Mesenchymal stem cell (in vitro differentiated cells and primary cell): ENCODE data around the gene TMF1.

ENCODE experiments used
- DNase-seq: peaks from one replicate; pipeline ENCODE4 v3.0.0-alpha.2; 2013
- H2AFZ ChIP-seq: one replicate; pipeline ENCODE4 v1.6.1; 2013; ENCODE audit warnings: low read depth, mild to moderate bottlenecking, control low read depth, inconsistent platforms, low read length, moderate library complexity
- H2AK5ac ChIP-seq: 2 replicates; pipeline ENCODE4 v1.6.1; 2013; ENCODE audit warnings: low read length, moderate library complexity, mild to moderate bottlenecking, inconsistent platforms; ENCODE audit not compliant: severe bottlenecking
- H2BK120ac ChIP-seq: one replicate; pipeline ENCODE4 v1.6.1; 2013; ENCODE audit warnings: low read depth, mild to moderate bottlenecking, inconsistent platforms, low read length, moderate library complexity
- H2BK12ac ChIP-seq, 2 experiments: one replicate each; pipeline ENCODE4 v1.6.1; 2013; ENCODE audit warnings: inconsistent platforms in 2 of 2, low read length in 2 of 2, mild to moderate bottlenecking in 2 of 2, moderate library complexity in 2 of 2, control low read depth in 1 of 2
- H2BK15ac ChIP-seq: one replicate; pipeline ENCODE4 v1.6.1; 2013; ENCODE audit warnings: mild to moderate bottlenecking, low read depth, inconsistent platforms; ENCODE audit not compliant: poor library complexity, severe bottlenecking
- H2BK5ac ChIP-seq: 2 replicates; pipeline ENCODE4 v1.6.1; 2013; ENCODE audit warnings: low read depth, mild to moderate bottlenecking, low read length, control low read depth, inconsistent platforms; ENCODE audit not compliant: poor library complexity, severe bottlenecking
- H3K14ac ChIP-seq, 2 experiments: one replicate each; pipeline ENCODE4 v1.6.1; 2013; ENCODE audit warnings: inconsistent platforms in 2 of 2, low read length in 2 of 2, control low read depth in 1 of 2, mild to moderate bottlenecking in 1 of 2, moderate library complexity in 1 of 2
- H3K18ac ChIP-seq, 2 experiments: one replicate each; pipeline ENCODE4 v1.6.1; 2013; ENCODE audit warnings: inconsistent platforms in 2 of 2, low read length in 2 of 2, control low read depth in 1 of 2, low read depth in 1 of 2, mild to moderate bottlenecking in 1 of 2
- H3K23ac ChIP-seq, 2 experiments: one replicate each; pipeline ENCODE4 v1.6.1; 2013; ENCODE audit warnings: inconsistent platforms in 2 of 2, low read length in 2 of 2, mild to moderate bottlenecking in 2 of 2, moderate library complexity in 2 of 2, control low read depth in 1 of 2
- H3K27ac ChIP-seq: 2 replicates; pipeline ENCODE4 v1.5.1; 2013; ENCODE audit warnings: mild to moderate bottlenecking, moderate library complexity, low read length, control low read depth, inconsistent platforms; ENCODE audit not compliant: poor library complexity, severe bottlenecking
- H3K27me3 ChIP-seq, 2 experiments: 2 replicates each; pipeline versions ENCODE4 v1.6.1 to v1.7.0; 2013; ENCODE audit warnings: low read length in 2 of 2, mild to moderate bottlenecking in 2 of 2, moderate library complexity in 2 of 2, control low read depth in 1 of 2, inconsistent platforms in 1 of 2; ENCODE audit not compliant: control insufficient read depth in 1 of 2, insufficient read depth in 1 of 2
- H3K36me3 ChIP-seq, 2 experiments: 2 replicates each; pipeline versions ENCODE4 v1.6.1 to v1.7.0; 2013; ENCODE audit warnings: low read length in 2 of 2, control low read depth in 1 of 2, inconsistent platforms in 1 of 2, low read depth in 1 of 2, mild to moderate bottlenecking in 1 of 2; ENCODE audit not compliant: insufficient read depth in 2 of 2, control insufficient read depth in 1 of 2
- H3K4ac ChIP-seq, 2 experiments: one replicate each; pipeline ENCODE4 v1.6.1; 2013; ENCODE audit warnings: inconsistent platforms in 2 of 2, low read length in 2 of 2, mild to moderate bottlenecking in 2 of 2, moderate library complexity in 2 of 2, control low read depth in 1 of 2, low read depth in 1 of 2
- H3K4me1 ChIP-seq: 2 replicates; pipeline ENCODE4 v1.6.1; 2013; ENCODE audit warnings: low read depth, low read length, control low read depth; ENCODE audit not compliant: control insufficient read depth, insufficient read depth
- H3K4me2 ChIP-seq: 2 replicates; pipeline ENCODE4 v1.6.1; 2013; ENCODE audit warnings: low read length, mild to moderate bottlenecking, inconsistent platforms; ENCODE audit not compliant: poor library complexity, severe bottlenecking
- H3K4me3 ChIP-seq, 2 experiments: 2 replicates each; pipeline versions ENCODE4 v1.5.1 to v1.7.0; 2013; ENCODE audit warnings: low read length in 2 of 2, mild to moderate bottlenecking in 2 of 2, control low read depth in 1 of 2, low read depth in 1 of 2; ENCODE audit not compliant: insufficient read depth in 1 of 2
- H3K79me1 ChIP-seq: replicated peaks from 2 replicates; pipeline ENCODE4 v1.6.1; 2013; ENCODE audit warnings: mild to moderate bottlenecking, control low read depth, low read length, inconsistent platforms; ENCODE audit not compliant: poor library complexity, severe bottlenecking
- H3K9ac ChIP-seq: 2 replicates; pipeline ENCODE4 v1.7.0; 2013; ENCODE audit warnings: mild to moderate bottlenecking, low read length, moderate library complexity
- H3K9me3 ChIP-seq: 2 replicates; pipeline ENCODE4 v1.7.0; 2013; ENCODE audit warnings: mild to moderate bottlenecking, low read length; ENCODE audit not compliant: control insufficient read depth
- H4K8ac ChIP-seq: one replicate; pipeline ENCODE4 v1.6.1; 2013; ENCODE audit warnings: inconsistent platforms, mild to moderate bottlenecking, low read length, moderate library complexity
- H4K91ac ChIP-seq: one replicate; pipeline ENCODE4 v1.6.1; 2013; ENCODE audit warnings: mild to moderate bottlenecking, low read length, inconsistent platforms
- WGBS: methylation state at CpG from one replicate; pipeline ENCODE4 v1.1.7; 2013; ENCODE audit warnings: mixed read lengths; 5-methylcytosine and 5-hydroxymethylcytosine counted together

The TMF1 gene

DNA sequence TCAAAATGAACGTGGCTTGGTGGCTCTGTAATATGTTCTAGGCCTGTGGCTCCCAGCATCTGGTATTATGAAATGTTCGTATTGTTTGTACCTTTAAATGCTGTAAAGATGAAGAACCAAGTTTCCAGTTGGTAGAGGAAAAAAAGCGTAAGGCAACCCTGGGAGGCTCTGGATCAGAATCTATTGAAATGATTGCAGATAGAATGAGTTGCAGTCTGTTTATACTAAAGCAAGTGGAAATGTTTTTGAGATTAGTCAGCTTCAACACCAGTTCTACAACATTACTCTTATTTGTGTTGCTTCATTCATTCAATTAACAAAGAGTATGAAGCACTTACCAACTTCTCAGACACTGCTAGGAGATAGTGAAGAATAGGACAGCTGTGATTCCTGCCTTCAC is 37.9 kb upstream of the TMF1 start:
- Histone ChIP-seq H3K14ac (no peak overlapping the region), H2BK120ac (no peak overlapping the region), H2BK15ac (no peak overlapping the region), H3K4ac (no peak overlapping the region), H2BK5ac (no peak overlapping the region), H2BK12ac (no peak overlapping the region), H4K8ac (no peak overlapping the region), H3K18ac (no peak overlapping the region), H3K27me3 (no peaks in the 10 kb centered on the region), H3K79me1 (no peaks in the 10 kb centered on the region), H3K23ac (no peak overlapping the region), H2AFZ (no peak overlapping the region), H3K4me1 (peaks cover 29% of the 10 kb centered on the region), H3K27ac (peak overlapping the region; percentile 32), H3K4me3 (peak overlapping the region in 1 of 2 experiments; percentile 34), H3K9me3 (no peaks in the 10 kb centered on the region), H4K91ac (no peak overlapping the region), H3K36me3 (peaks cover 4 to 40% of the 10 kb centered on the region in 2 experiments), H2AK5ac (no peak overlapping the region), H3K4me2 (peak overlapping the region; percentile 26), H3K9ac (peak overlapping the region; percentile 34)
- 3% methylated on average over 3 of the region's 3 CpGs for WGBS
- peak; percentile 91 for DNase-seq

DNA sequence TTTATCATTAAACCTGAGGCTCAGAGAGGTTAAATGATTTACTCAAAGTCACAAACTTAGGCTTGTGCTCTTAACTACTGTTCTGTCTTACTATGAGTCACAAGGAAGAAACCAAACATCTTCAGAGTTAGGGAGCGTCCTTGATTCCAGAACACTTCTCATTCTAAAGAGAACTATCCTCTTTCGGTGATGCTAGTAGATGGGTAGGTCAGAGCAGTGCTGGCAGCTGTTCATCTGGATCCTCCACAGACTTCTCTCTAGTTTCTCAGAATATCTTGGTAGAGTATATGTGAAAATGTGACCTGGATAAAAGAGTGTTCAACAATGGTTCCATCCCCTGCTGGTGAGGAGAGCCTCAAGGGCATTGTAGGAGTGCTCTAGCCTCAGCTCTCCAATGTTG is 35.9 kb upstream of the TMF1 start:
- no peak overlapping the region for H3K14ac ChIP-seq
- H3K23ac ChIP-seq: no peak overlapping the region
- H3K36me3 ChIP-seq: peaks cover 0 to 36% of the 10 kb centered on the region in 2 experiments
- H4K91ac ChIP-seq: no peak overlapping the region
- 43% methylated on average over 1 of the region's 2 CpGs for WGBS
- no peak overlapping the region for H4K8ac ChIP-seq
- peak overlapping the region in 1 of 2 experiments; percentile 23 for H3K18ac ChIP-seq
- H2AK5ac ChIP-seq: no peak overlapping the region
- no peaks in the 10 kb centered on the region for H3K27me3 ChIP-seq
- H3K4me2 ChIP-seq: peak overlapping the region; percentile 1
- peak overlapping the region; percentile 96 for H3K9ac ChIP-seq
- H2BK15ac ChIP-seq: no peak overlapping the region
- no peak overlapping the region for H2AFZ ChIP-seq
- H2BK12ac ChIP-seq: peak overlapping the region in 1 of 2 experiments; percentile 78
- H3K4ac ChIP-seq: peak overlapping the region in 1 of 2 experiments; percentile 67
- H3K27ac ChIP-seq: peak overlapping the region; percentile 53
- H3K4me1 ChIP-seq: peaks cover 23% of the 10 kb centered on the region
- peak overlapping the region in 1 of 2 experiments; percentile 94 for H3K4me3 ChIP-seq
- H2BK120ac ChIP-seq: no peak overlapping the region
- no peaks in the 10 kb centered on the region for H3K9me3 ChIP-seq
- H3K79me1 ChIP-seq: no peaks in the 10 kb centered on the region
- DNase-seq: peak; percentile 73
- H2BK5ac ChIP-seq: no peak overlapping the region

DNA sequence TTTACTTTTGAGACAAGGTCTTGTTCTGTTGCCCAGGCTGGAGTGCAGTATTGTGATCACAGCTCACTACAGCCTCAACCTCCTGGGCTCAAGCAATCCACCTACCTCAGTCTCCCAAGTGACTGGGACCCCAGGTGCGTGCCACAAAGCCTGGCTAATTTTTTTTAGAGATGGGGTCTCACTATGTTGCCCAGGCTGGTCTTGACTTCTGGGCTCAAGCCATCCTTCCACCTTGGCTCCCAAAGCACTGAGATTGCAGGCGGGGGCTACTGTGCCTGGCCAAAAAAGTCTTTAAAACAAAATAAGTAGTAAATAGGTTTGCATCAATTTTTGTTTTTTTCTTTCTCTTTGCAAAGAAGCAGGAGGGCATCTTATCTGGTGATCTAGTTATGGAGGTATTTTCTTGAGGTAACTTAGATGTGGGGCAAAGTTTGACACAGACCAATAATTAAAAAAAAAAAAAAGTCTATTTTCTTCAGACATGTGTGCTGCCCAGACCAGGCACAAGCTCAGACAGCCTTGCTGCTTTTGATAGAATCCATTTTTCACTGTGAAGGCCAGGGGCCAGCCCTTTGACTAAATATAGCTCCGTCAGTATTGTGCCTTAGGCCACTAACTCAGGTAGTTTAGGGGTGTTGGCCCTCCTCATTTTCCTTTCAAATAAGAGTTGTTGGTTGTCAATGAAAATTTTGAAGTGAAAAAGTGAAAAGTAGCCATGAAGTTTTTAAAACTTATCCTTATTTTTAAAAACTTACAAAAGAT is 35.1 kb upstream of the TMF1 start:
- H3K36me3 ChIP-seq: peaks cover 0 to 33% of the 10 kb centered on the region in 2 experiments
- peak overlapping the region in 1 of 2 experiments; percentile 94 for H3K4me3 ChIP-seq
- peak overlapping the region; percentile 96 for H3K9ac ChIP-seq
- H3K4me1 ChIP-seq: peaks cover 21% of the 10 kb centered on the region
- no peak overlapping the region for H2BK120ac ChIP-seq
- peak overlapping the region; percentile 65 for H2AK5ac ChIP-seq
- no peaks in the 10 kb centered on the region for H3K9me3 ChIP-seq
- no peak overlapping the region for H3K4ac ChIP-seq
- H4K91ac ChIP-seq: no peak overlapping the region
- no peak overlapping the region for H2BK5ac ChIP-seq
- peak overlapping the region; percentile 68 for H3K4me2 ChIP-seq
- H3K23ac ChIP-seq: no peak overlapping the region
- peak overlapping the region in 1 of 2 experiments; percentile 6 for H2BK12ac ChIP-seq
- peak overlapping the region in 1 of 2 experiments; percentile 51 for H3K18ac ChIP-seq
- no peaks in the 10 kb centered on the region for H3K27me3 ChIP-seq
- H3K27ac ChIP-seq: peak overlapping the region; percentile 90
- WGBS: 87% methylated on average over 3 of the region's 3 CpGs
- H2BK15ac ChIP-seq: no peak overlapping the region
- H3K79me1 ChIP-seq: no peaks in the 10 kb centered on the region
- H4K8ac ChIP-seq: no peak overlapping the region
- DNase-seq: no peak
- H3K14ac ChIP-seq: no peak overlapping the region
- no peak overlapping the region for H2AFZ ChIP-seq

DNA sequence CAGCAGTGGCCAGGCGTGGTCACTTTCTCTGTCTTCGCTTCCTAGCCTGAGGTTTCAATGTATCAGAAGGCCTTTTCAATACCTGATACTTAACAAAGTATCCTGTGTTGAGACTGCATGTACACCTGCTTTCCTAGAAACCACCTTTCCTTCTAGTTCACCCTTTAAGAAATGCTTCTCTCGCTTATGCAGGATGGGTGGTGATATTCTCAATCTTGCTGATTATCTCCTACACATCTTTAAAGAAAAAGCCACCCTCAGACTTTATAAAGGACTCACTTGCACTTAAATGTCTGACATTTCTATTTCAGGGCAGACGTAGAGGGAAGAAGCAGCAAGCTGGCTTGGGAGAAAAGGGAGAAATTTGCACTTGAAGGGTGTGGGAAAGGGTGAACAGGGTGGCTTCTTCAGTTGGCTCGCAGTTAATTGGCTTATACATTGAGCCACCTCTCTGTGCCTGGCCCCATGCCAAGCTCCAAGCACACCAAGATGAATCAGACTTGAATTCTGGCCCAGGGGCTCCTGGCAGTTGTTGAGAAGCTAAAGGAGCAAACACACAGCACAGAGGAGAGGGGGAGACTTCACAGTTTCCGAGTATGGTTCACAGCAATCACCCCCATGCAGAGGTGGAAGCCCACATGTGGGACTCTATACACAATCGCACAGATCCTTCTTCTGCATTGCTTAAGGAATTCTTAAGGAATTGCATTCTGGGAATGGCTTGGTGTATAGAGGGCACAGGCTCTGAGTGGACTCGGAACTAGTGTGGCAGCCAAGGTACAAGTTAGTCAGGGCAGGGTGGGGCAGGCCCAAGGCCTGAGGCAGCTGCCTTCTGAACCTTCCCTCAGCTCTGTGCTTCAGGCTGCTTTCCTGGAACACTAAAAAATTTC is 33.9 kb upstream of the TMF1 start:
- Histone ChIP-seq H2AFZ (no peak overlapping the region), H2BK15ac (no peak overlapping the region)

More for the DNA sequence above, 33.9 kb upstream of the TMF1 start:
- Histone ChIP-seq H3K4me2 (peak overlapping the region; percentile 80), H3K79me1 (peaks cover 4% of the 10 kb centered on the region), H3K9me3 (no peaks in the 10 kb centered on the region), H2BK12ac (peak overlapping the region in 1 of 2 experiments; percentile 40), H4K91ac (no peak overlapping the region), H3K27me3 (no peaks in the 10 kb centered on the region), H2BK120ac (no peak overlapping the region), H3K4ac (peak overlapping the region; percentile 51 to 88), H2AK5ac (peak overlapping the region; percentile 35), H4K8ac (peak overlapping the region; percentile 25), H3K23ac (peak overlapping the region in 1 of 2 experiments; percentile 57), H3K18ac (peak overlapping the region; percentile 16 to 92), H3K14ac (peak overlapping the region in 1 of 2 experiments; percentile 19), H3K4me1 (peaks cover 20% of the 10 kb centered on the region), H3K36me3 (peaks cover 0 to 22% of the 10 kb centered on the region in 2 experiments), H3K9ac (peak overlapping the region; percentile 96), H3K27ac (peak overlapping the region; percentile 90), H3K4me3 (peak overlapping the region; percentile 77 to 94), H2BK5ac (peak overlapping the region; percentile 34)
- DNase-seq: peak; percentile 88
- 24% methylated on average over 6 of the region's 8 CpGs for WGBS
